Keratinocyte (primary cell): ENCODE measurements around the gene CERK.

ENCODE experiments used
- EZH2 ChIP-seq: IDR thresholded peaks from one replicate; pipeline ENCODE4 v1.6.1; 2012; ENCODE audit warnings: inconsistent platforms, mild to moderate bottlenecking, low read length, moderate library complexity
- TF ChIP-seq, protein P1 (sequence below), 3 experiments: IDR thresholded peaks in 1 of 3; conservative IDR thresholded peaks in 1 of 3; optimal IDR thresholded peaks in 1 of 3; 2 replicates in 2 of 3; 3 replicates in 1 of 3; pipeline versions ENCODE3 to v1.5.1; 2011; ENCODE audit warnings: low read length in 3 of 3, mild to moderate bottlenecking in 3 of 3, moderate library complexity in 2 of 3, control low read depth in 1 of 3, inconsistent platforms in 1 of 3; ENCODE audit not compliant: insufficient read depth in 2 of 3; ENCODE audit errors: extremely low read depth in 1 of 3

DNA sequence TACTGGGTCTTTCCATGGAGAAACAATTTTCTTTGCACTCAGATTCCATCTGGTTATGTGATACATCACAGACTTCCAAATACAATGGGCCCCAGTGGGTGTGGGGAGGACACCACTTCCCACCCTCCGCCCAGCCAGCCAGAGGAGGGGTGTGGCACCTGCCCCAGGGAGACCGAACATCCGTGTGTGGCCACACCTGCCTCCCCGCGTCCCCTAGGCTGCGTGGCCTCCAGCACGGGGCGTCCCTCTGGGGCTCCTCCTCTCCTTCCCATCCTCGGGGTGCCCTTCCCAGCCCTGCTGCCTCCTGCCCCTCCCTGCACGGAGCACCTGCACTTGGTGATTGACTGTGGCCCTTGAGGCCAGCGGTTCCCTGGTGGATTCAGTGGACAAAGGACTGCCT lies 49.1 kb downstream of the CERK start:
- TF ChIP-seq, protein P1, sequence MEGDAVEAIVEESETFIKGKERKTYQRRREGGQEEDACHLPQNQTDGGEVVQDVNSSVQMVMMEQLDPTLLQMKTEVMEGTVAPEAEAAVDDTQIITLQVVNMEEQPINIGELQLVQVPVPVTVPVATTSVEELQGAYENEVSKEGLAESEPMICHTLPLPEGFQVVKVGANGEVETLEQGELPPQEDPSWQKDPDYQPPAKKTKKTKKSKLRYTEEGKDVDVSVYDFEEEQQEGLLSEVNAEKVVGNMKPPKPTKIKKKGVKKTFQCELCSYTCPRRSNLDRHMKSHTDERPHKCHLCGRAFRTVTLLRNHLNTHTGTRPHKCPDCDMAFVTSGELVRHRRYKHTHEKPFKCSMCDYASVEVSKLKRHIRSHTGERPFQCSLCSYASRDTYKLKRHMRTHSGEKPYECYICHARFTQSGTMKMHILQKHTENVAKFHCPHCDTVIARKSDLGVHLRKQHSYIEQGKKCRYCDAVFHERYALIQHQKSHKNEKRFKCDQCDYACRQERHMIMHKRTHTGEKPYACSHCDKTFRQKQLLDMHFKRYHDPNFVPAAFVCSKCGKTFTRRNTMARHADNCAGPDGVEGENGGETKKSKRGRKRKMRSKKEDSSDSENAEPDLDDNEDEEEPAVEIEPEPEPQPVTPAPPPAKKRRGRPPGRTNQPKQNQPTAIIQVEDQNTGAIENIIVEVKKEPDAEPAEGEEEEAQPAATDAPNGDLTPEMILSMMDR (optimal IDR thresholded peaks at IDR 0.05 in 1 of 3, IDR thresholded peaks at IDR 0.05 in 1 of 3, conservative IDR thresholded peaks at IDR 0.05 in 1 of 3; ENCODE audit: extremely low read depth in 1 of 3, insufficient read depth in 2 of 3, low read length in 3 of 3), result no peak
- TF ChIP-seq EZH2, result no peak
